Measurements from ENCODE around the gene CTIF.

DNA sequence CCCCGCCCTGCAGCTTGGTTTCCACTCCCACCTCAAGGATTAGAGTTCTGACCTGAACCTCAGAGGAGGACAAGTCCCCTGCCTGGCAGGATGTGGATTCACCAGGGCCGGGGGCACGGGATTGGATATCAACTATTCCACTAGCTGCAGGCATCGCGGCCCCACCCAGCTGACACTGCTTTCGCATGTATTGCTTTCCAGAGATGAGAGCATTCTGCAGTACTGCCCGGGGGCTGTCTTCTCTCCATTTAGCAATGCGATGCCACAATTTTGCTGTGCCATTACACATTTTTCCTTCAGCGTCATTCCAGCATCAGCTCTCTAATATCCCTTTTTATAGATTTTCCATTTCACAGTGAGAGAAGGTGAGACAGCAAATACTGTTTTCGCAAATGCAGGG, 42.0 kb downstream of the CTIF start:
- TF ChIP-seq, protein P1, sequence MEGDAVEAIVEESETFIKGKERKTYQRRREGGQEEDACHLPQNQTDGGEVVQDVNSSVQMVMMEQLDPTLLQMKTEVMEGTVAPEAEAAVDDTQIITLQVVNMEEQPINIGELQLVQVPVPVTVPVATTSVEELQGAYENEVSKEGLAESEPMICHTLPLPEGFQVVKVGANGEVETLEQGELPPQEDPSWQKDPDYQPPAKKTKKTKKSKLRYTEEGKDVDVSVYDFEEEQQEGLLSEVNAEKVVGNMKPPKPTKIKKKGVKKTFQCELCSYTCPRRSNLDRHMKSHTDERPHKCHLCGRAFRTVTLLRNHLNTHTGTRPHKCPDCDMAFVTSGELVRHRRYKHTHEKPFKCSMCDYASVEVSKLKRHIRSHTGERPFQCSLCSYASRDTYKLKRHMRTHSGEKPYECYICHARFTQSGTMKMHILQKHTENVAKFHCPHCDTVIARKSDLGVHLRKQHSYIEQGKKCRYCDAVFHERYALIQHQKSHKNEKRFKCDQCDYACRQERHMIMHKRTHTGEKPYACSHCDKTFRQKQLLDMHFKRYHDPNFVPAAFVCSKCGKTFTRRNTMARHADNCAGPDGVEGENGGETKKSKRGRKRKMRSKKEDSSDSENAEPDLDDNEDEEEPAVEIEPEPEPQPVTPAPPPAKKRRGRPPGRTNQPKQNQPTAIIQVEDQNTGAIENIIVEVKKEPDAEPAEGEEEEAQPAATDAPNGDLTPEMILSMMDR (IDR thresholded peaks at IDR 0.05), result no peak
- TF ChIP-seq POLR2A (IDR thresholded peaks at IDR 0.05), result no peak
